ENCODE measurements around the gene PEX6.

DNA sequence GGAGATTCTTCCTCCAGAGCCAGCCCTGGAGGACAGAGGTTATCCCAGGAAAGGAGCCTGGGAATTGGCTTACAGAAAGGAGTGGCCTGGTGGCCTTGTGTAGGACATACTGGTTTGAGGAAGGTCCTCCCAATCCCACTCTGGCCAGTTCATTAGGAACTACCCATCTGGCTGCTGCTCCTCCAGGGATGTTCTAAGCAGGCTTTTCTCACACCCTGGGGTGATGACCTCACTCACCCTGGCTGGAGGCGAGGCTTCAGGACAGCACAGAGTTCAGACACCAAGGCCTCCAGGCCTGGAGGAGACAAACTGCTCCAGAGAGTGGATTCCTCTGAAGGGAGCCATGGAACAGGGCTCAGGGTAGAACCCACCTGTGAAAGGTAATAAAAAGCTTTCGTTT lies 9.6 kb downstream of the PEX6 start:
- TF ChIP-seq, protein P1, sequence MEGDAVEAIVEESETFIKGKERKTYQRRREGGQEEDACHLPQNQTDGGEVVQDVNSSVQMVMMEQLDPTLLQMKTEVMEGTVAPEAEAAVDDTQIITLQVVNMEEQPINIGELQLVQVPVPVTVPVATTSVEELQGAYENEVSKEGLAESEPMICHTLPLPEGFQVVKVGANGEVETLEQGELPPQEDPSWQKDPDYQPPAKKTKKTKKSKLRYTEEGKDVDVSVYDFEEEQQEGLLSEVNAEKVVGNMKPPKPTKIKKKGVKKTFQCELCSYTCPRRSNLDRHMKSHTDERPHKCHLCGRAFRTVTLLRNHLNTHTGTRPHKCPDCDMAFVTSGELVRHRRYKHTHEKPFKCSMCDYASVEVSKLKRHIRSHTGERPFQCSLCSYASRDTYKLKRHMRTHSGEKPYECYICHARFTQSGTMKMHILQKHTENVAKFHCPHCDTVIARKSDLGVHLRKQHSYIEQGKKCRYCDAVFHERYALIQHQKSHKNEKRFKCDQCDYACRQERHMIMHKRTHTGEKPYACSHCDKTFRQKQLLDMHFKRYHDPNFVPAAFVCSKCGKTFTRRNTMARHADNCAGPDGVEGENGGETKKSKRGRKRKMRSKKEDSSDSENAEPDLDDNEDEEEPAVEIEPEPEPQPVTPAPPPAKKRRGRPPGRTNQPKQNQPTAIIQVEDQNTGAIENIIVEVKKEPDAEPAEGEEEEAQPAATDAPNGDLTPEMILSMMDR (conservative IDR thresholded peaks at IDR 0.05; ENCODE audit: low read depth in 2 of 2) = no peak
- TF ChIP-seq POLR2AphosphoS5 (IDR thresholded peaks at IDR 0.05; ENCODE audit: low read depth) (no peak), ZNF331 (CRISPR knock-in tag; IDR thresholded peaks at IDR 0.05; ENCODE audit: low read depth) (no peak), EZH2 (IDR thresholded peaks at IDR 0.05; ENCODE audit: low read depth, unreplicated experiment) (no peak)
- TF ChIP-seq, protein P2, sequence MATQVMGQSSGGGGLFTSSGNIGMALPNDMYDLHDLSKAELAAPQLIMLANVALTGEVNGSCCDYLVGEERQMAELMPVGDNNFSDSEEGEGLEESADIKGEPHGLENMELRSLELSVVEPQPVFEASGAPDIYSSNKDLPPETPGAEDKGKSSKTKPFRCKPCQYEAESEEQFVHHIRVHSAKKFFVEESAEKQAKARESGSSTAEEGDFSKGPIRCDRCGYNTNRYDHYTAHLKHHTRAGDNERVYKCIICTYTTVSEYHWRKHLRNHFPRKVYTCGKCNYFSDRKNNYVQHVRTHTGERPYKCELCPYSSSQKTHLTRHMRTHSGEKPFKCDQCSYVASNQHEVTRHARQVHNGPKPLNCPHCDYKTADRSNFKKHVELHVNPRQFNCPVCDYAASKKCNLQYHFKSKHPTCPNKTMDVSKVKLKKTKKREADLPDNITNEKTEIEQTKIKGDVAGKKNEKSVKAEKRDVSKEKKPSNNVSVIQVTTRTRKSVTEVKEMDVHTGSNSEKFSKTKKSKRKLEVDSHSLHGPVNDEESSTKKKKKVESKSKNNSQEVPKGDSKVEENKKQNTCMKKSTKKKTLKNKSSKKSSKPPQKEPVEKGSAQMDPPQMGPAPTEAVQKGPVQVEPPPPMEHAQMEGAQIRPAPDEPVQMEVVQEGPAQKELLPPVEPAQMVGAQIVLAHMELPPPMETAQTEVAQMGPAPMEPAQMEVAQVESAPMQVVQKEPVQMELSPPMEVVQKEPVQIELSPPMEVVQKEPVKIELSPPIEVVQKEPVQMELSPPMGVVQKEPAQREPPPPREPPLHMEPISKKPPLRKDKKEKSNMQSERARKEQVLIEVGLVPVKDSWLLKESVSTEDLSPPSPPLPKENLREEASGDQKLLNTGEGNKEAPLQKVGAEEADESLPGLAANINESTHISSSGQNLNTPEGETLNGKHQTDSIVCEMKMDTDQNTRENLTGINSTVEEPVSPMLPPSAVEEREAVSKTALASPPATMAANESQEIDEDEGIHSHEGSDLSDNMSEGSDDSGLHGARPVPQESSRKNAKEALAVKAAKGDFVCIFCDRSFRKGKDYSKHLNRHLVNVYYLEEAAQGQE (IDR thresholded peaks at IDR 0.05; ENCODE audit: unreplicated experiment) = no peak

All from GM23338 (cell line).